MM.1S (cell line): ENCODE data around the gene SAE1.

Experiments
- DNase-seq: peaks from one replicate; pipeline ENCODE4 v3.0.0-alpha.2; 2015
- H2AFZ ChIP-seq: fragments of 300-600 bp; sonication (generic); 2 replicates; pipeline ENCODE4 v1.6.0; 2016; ENCODE audit warnings: antibody characterized with exemption, low read length
- H3F3A ChIP-seq: fragments of 300-600 bp; sonication (generic); 2 replicates; pipeline ENCODE4 v1.6.1; 2016; ENCODE audit warnings: mild to moderate bottlenecking, antibody characterized with exemption, low read length, moderate library complexity, mixed read lengths; ENCODE audit not compliant: insufficient read depth
- H3K27ac ChIP-seq: fragments of 300-600 bp; sonication (generic); 2 replicates; pipeline ENCODE4 v1.5.1; 2016; ENCODE audit warnings: mild to moderate bottlenecking, low read length
- H3K27me3 ChIP-seq: fragments of 300-600 bp; sonication (generic); replicated peaks from 2 replicates; pipeline ENCODE4 v1.6.0; 2016; ENCODE audit warnings: low read length; ENCODE audit not compliant: insufficient read depth
- H3K36me3 ChIP-seq: fragments of 300-600 bp; sonication (generic); replicated peaks from 2 replicates; pipeline ENCODE4 v1.6.1; 2016; ENCODE audit warnings: mild to moderate bottlenecking, low read length, mixed read lengths; ENCODE audit not compliant: insufficient read depth
- H3K4me1 ChIP-seq: fragments of 300-600 bp; sonication (generic); 2 replicates; pipeline ENCODE4 v1.6.1; 2016; ENCODE audit warnings: low read length, mixed read lengths
- H3K4me2 ChIP-seq: fragments of 300-600 bp; sonication (generic); 2 replicates; pipeline ENCODE4 v1.6.0; 2016; ENCODE audit warnings: low read depth, low read length
- H3K4me3 ChIP-seq: fragments of 300-600 bp; sonication (generic); 2 replicates; pipeline ENCODE4 v1.5.1; 2016; ENCODE audit warnings: low read length, mixed read lengths
- H3K79me2 ChIP-seq: fragments of 300-600 bp; sonication (generic); 2 replicates; pipeline ENCODE4 v1.6.1; 2016; ENCODE audit warnings: mixed run types, low read length, mixed read lengths
- H3K9ac ChIP-seq: fragments of 300-600 bp; sonication (generic); 2 replicates; pipeline ENCODE4 v1.6.1; 2016; ENCODE audit warnings: low read length, mixed read lengths
- H3K9me2 ChIP-seq: fragments of 300-600 bp; sonication (generic); replicated peaks from 2 replicates; pipeline ENCODE4 v1.6.1; 2016; ENCODE audit warnings: mild to moderate bottlenecking, low read length, mixed read lengths; ENCODE audit not compliant: insufficient read depth
- H3K9me3 ChIP-seq: fragments of 300-600 bp; sonication (generic); replicated peaks from 2 replicates; pipeline ENCODE4 v1.6.1; 2016; ENCODE audit warnings: mild to moderate bottlenecking, low read length, mixed read lengths; ENCODE audit not compliant: insufficient read depth
- H4K20me1 ChIP-seq: fragments of 300-600 bp; sonication (generic); 2 replicates; pipeline ENCODE4 v1.6.1; 2016; ENCODE audit warnings: mild to moderate bottlenecking, low read length, moderate library complexity, mixed read lengths; ENCODE audit not compliant: insufficient read depth
- EZH2 ChIP-seq: fragments of 300-600 bp; sonication (generic); optimal IDR thresholded peaks from 2 replicates; pipeline ENCODE3; 2017; ENCODE audit warnings: low read depth, mild to moderate bottlenecking, antibody characterized with exemption, low read length, mixed read lengths
- EZH2phosphoT487 ChIP-seq: fragments of 300-600 bp; sonication (generic); IDR thresholded peaks from 2 replicates; pipeline ENCODE4 v1.6.1; 2018; ENCODE audit warnings: antibody characterized with exemption, low read length
- TF ChIP-seq, protein P1 (sequence below): fragments of 300-600 bp; sonication (generic); IDR thresholded peaks from 2 replicates; pipeline ENCODE4 v1.5.1; 2016; ENCODE audit warnings: antibody characterized with exemption, low read length, mixed read lengths

Gene SAE1

DNA sequence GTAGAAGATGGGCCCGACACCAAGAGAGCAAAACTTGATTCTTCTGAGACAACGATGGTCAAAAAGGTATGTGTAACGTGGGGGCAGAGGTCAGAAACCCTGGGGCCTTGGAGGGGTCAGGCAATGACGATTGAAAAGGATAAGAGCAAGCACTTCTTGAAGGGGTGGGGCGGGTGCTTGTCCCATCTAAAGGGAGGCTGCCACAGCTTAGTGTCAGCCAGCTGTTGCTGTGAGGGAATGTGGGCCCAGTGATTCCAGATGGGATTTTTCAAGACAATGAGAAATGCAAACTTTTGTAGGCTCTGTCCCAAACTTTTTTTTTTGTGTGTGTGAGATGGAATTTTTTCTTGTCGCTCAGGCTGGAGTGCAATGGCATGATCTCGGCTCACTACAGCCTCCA is 24.5 kb downstream of the SAE1 start:
- Histone ChIP-seq H3K79me2 (peaks cover 79% of the 10 kb centered on the region), H3K4me1 (peaks cover 42% of the 10 kb centered on the region), H4K20me1 (peaks cover 28% of the 10 kb centered on the region; the same call in 1 of the 2 replicates), H3K4me2 (no peak overlapping the region), H3K36me3 (peaks cover 34% of the 10 kb centered on the region), H3K4me3 (no peak overlapping the region), H3K9me3 (no peaks in the 10 kb centered on the region), H3K27me3 (no peaks in the 10 kb centered on the region), H3K9me2 (no peaks in the 10 kb centered on the region), H3F3A (peaks cover 39% of the 10 kb centered on the region), H3K27ac (no peak overlapping the region), H3K9ac (no peak overlapping the region), H2AFZ (no peak overlapping the region)
- no peak for DNase-seq
- TF ChIP-seq, protein P1, sequence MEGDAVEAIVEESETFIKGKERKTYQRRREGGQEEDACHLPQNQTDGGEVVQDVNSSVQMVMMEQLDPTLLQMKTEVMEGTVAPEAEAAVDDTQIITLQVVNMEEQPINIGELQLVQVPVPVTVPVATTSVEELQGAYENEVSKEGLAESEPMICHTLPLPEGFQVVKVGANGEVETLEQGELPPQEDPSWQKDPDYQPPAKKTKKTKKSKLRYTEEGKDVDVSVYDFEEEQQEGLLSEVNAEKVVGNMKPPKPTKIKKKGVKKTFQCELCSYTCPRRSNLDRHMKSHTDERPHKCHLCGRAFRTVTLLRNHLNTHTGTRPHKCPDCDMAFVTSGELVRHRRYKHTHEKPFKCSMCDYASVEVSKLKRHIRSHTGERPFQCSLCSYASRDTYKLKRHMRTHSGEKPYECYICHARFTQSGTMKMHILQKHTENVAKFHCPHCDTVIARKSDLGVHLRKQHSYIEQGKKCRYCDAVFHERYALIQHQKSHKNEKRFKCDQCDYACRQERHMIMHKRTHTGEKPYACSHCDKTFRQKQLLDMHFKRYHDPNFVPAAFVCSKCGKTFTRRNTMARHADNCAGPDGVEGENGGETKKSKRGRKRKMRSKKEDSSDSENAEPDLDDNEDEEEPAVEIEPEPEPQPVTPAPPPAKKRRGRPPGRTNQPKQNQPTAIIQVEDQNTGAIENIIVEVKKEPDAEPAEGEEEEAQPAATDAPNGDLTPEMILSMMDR: no peak
- no peak for TF ChIP-seq EZH2phosphoT487
- TF ChIP-seq EZH2: no peak

- Histone ChIP-seq H3K4me1 (peaks cover 42% of the 10 kb centered on the region), H3K27ac (peak overlapping the region; percentile 63; the same call in 1 of the 2 replicates), H3K9ac (no peak overlapping the region), H3K27me3 (no peaks in the 10 kb centered on the region), H4K20me1 (peaks cover 25% of the 10 kb centered on the region; the same call in 1 of the 2 replicates), H3K9me2 (no peaks in the 10 kb centered on the region), H3K79me2 (peaks cover 73% of the 10 kb centered on the region), H3K36me3 (peaks cover 24% of the 10 kb centered on the region; the same call in 1 of the 2 replicates), H3K4me2 (peak overlapping the region; percentile 52), H2AFZ (no peak overlapping the region), H3K9me3 (no peaks in the 10 kb centered on the region), H3F3A (peaks cover 39% of the 10 kb centered on the region), H3K4me3 (0 out of 2 replicates have a peak overlapping the region, but pooled peaks have one; percentile 9)
- peak; percentile 83 for DNase-seq
- TF ChIP-seq EZH2phosphoT487 (no peak), EZH2 (no peak)
- TF ChIP-seq, protein P1: no peak
These were observed 26.3 kb downstream of the SAE1 start for GRCh38 chr19:47156861-47157430.

GRCh38 chr19:47157431-47158321 is 27.0 kb downstream of the SAE1 start:
- peak; percentile 55 for DNase-seq
- Histone ChIP-seq H3K9me3 (no peaks in the 10 kb centered on the region), H3K36me3 (peaks cover 18% of the 10 kb centered on the region; the same call in 1 of the 2 replicates), H3K4me3 (0 out of 2 replicates have a peak overlapping the region, but pooled peaks have one; percentile 9), H3K79me2 (peaks cover 73% of the 10 kb centered on the region), H3K27ac (peak overlapping the region; percentile 63; the same call in 1 of the 2 replicates), H3K9me2 (no peaks in the 10 kb centered on the region), H4K20me1 (peaks cover 25% of the 10 kb centered on the region; the same call in 1 of the 2 replicates), H2AFZ (0 out of 2 replicates have a peak overlapping the region, but pooled peaks have one; percentile 10), H3K9ac (peak overlapping the region; percentile 17; the same call in 1 of the 2 replicates), H3K4me1 (peaks cover 42% of the 10 kb centered on the region), H3K4me2 (peak overlapping the region; percentile 52), H3F3A (peaks cover 39% of the 10 kb centered on the region), H3K27me3 (no peaks in the 10 kb centered on the region)
- TF ChIP-seq, protein P1: no peak
- TF ChIP-seq EZH2 (no peak), EZH2phosphoT487 (no peak)
